Measurements from ENCODE around the gene STK38.

GRCh38 chr6:36467625-36468024 lies 79.7 kb downstream of the STK38 start:
- TF ChIP-seq CTCF (IDR thresholded peaks at IDR 0.05; ENCODE audit: low read length) (no peak), EZH2phosphoT487 (IDR thresholded peaks at IDR 0.05; ENCODE audit: low read length) (no peak)
